Activated T-helper 1 cell treated with anti-CD3 and anti-CD28 coated beads, Interleukin-12 subunit alpha, Interleukin-12 subunit beta, Interleukin-2, Interleukin-4 antibody, amounts not matched to agents 30 ng/mL and 10 ng/mL and 1 ng/mL, durations not matched to agents 14 hours and 24 hours and 36 hours (primary cell): ENCODE data around the gene LRRN4CL. TPM values are rescaled to one million over a fixed set of nuclear protein-coding genes. Genes with fewer than 3 reads are reported as not detected.
A peak's percentile ranks its signal among the peaks of the same experiment; 100 is the strongest.

Source experiments
- DNase-seq: peaks from one replicate; pipeline ENCODE4 v3.0.0; 2021; ENCODE audit warnings: low spot score
- H3K27ac Mint-ChIP-seq: one replicate; pipeline ENCODE4 v1.8.0; 2021; ENCODE audit warnings: mild to moderate bottlenecking, mixed read lengths
- H3K27me3 Mint-ChIP-seq: one replicate; pipeline ENCODE4 v1.8.0; 2022; ENCODE audit warnings: mild to moderate bottlenecking, moderate library complexity, mixed read lengths; ENCODE audit not compliant: insufficient read depth
- H3K36me3 Mint-ChIP-seq: one replicate; pipeline ENCODE4 v1.8.0; 2021; ENCODE audit warnings: low read depth, mixed read lengths
- H3K4me1 Mint-ChIP-seq: one replicate; pipeline ENCODE4 v1.8.0; 2021; ENCODE audit warnings: low read depth, mixed read lengths
- H3K4me3 Mint-ChIP-seq: one replicate; pipeline ENCODE4 v1.8.0; 2021; ENCODE audit warnings: mild to moderate bottlenecking, moderate library complexity, mixed read lengths
- H3K9me3 Mint-ChIP-seq: one replicate; pipeline ENCODE4 v1.8.0; 2021; ENCODE audit warnings: mixed read lengths
- intact Hi-C: fragments of 100-400 bp; cut with micrococcal nuclease; formaldehyde crosslinking; loops from one replicate; pipeline ENCODE4 v1.15.1; 2024
- total RNA-seq: library from RNA; stranded (reverse); gene quantifications from 2 replicates; pipeline ENCODE4 v1.2.3, GENCODE V29; 2022

LRRN4CL gene
- total RNA-seq, 1 donor from 2014 or later, result 0.26 TPM

DNA sequence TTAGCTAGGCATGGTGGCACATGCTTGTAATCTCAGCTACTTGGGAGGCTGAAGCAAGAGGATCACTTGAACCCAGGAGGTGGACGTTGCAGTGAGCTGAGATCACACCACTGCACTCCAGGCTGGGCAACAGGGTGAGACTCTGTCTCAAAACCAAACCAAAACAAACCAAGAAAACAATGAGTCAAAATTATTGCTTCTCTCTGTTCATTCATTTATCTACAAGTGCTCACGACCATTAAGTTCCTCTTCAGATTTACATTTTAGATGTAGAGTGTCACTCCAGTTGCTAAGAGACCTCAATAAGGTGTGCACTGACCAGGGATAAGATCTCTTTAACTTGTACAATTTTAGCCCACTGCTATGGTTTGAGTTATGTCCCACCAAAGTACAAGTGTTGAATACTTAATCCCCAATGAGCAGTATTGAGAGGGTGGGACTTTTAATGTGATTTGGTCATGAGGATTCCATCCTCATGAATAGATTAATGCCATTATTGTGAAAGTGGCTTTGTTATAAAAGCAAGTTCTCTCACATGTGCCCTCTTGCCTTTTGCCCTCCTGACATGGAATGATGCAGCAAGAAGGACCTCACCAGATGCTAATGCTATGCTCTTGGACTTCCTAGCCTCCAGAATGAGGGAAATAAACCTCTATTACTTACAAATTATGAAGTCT lies 30.1 kb upstream of the LRRN4CL start:
- H3K4me1 Mint-ChIP-seq, result peaks cover 84% of the 10 kb centered on the region
- H3K27ac Mint-ChIP-seq, result peak overlapping the region; percentile 49
- H3K27me3 Mint-ChIP-seq, result no peaks in the 10 kb centered on the region
- peaks cover 84% of the 10 kb centered on the region for H3K36me3 Mint-ChIP-seq
- DNase-seq, result no peak
- intact Hi-C loops, result no loop called here
- H3K4me3 Mint-ChIP-seq, result no peak overlapping the region
- H3K9me3 Mint-ChIP-seq, result no peaks in the 10 kb centered on the region

- peak overlapping the region; percentile 44 for H3K27ac Mint-ChIP-seq
- H3K36me3 Mint-ChIP-seq, result peaks cover 80% of the 10 kb centered on the region
- H3K27me3 Mint-ChIP-seq, result no peaks in the 10 kb centered on the region
- intact Hi-C loops, result no loop called here
- H3K9me3 Mint-ChIP-seq, result no peaks in the 10 kb centered on the region
- H3K4me3 Mint-ChIP-seq, result no peak overlapping the region
- peaks cover 83% of the 10 kb centered on the region for H3K4me1 Mint-ChIP-seq
- DNase-seq, result no peak
Measured at GRCh38 chr11:62716816-62717215, 27.5 kb upstream of the LRRN4CL start.

DNA sequence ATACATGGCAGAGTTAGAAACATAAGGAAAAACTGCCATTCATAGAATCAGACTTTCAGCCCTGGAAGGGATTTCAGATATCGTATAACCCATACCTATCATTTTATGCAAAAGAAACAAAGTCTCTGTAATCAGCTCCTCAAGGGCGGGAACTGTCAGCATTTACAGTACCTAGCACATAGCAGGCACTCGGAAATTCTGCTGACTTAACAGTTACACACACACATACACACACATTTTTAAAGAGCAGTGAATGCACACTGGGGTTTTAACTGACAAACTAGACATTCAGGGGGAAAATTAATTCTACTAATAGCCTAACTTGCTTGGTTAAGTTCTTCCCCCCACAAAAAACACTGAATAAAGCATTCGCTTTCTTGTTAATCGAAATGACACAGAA lies 26.9 kb upstream of the LRRN4CL start:
- Mint-ChIP-seq H3K36me3 (peaks cover 74% of the 10 kb centered on the region), H3K9me3 (no peaks in the 10 kb centered on the region), H3K4me1 (peaks cover 77% of the 10 kb centered on the region), H3K27ac (peak overlapping the region; percentile 61), H3K4me3 (no peak overlapping the region), H3K27me3 (no peaks in the 10 kb centered on the region)
- intact Hi-C loops, result no loop called here
- no peak for DNase-seq

DNA sequence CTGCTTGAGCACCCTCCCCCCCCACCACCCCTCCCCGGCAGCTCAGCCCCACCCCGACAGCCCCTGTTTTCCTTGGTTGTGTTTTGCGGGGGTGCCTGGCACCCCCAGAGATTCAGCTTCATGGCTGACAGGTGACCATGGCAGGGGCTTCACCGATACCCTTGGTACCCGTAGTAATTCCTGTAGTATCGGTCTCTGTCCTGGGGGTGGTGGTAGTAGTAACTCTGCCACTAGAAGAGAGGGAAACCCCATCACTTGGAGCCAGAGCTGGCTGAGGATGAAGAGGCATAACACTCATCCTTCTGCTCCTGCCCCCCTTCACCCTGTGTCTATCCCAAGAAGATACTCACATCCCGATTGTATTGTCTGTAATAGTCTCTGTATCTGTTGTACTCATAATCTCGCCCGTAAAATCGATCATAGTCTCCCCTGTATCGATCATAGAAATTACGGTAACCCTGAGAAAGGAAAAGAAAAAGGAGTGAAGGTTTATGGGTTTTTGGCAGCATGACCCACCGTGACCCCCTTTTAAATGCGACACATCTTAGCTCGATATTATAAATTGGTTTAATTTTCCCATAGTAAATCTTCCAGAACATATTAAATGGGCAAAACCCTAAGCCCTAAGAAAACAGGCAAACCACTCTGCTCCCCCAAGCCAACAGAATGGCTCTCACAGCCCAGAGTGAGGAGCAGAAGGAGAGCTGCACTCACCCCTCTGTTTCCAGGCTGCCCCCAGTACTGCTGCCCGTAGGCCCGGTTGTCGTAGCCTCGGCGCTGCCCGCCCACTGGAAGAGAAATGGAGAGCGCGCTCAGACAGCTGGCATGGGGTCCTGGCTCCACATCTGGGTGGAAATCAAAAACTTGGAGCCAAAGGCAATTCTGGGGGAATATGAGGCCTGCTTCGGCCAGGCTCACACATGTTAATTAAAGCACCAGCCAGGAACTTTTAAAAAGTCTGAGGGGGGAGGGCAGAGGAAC lies 26.1 kb upstream of the LRRN4CL start:
- intact Hi-C loops, result no loop called here
- Mint-ChIP-seq H3K9me3 (no peaks in the 10 kb centered on the region), H3K36me3 (peaks cover 73% of the 10 kb centered on the region)

DNA sequence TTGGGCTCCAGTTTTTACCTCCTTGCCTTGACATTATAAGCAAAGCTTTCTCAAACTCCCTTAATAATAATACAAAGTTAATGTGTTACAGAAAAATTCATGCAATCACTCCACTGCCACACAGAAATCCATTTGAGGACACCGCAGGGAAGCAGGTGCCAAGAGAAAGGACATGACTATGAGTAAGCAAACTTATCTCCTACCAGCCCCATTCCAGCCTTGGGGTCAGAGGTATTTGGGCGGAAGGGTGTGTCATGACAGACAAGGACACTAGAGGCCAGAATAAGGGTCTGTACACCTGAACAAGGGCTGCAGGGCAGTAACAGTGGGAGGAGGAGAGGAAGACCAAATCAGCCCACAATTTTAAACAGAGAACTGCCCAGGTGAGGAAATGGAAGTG lies 24.0 kb upstream of the LRRN4CL start:
- H3K27me3 Mint-ChIP-seq, result no peaks in the 10 kb centered on the region
- H3K4me3 Mint-ChIP-seq, result peak overlapping the region; percentile 75
- H3K36me3 Mint-ChIP-seq, result peaks cover 69% of the 10 kb centered on the region
- DNase-seq, result no peak
- intact Hi-C loops, result loop anchor here (1.0 kb wide), 1 partner anchor 11 kb away; no protein-coding TSS in a partner anchor
- no peaks in the 10 kb centered on the region for H3K9me3 Mint-ChIP-seq
- H3K27ac Mint-ChIP-seq, result peak overlapping the region; percentile 95
- peaks cover 87% of the 10 kb centered on the region for H3K4me1 Mint-ChIP-seq

More for the DNA sequence above, 26.1 kb upstream of the LRRN4CL start:
- Mint-ChIP-seq H3K27me3 (no peaks in the 10 kb centered on the region), H3K4me3 (no peak overlapping the region), H3K27ac (peak overlapping the region; percentile 83), H3K4me1 (peaks cover 77% of the 10 kb centered on the region)
- DNase-seq, result no peak

DNA sequence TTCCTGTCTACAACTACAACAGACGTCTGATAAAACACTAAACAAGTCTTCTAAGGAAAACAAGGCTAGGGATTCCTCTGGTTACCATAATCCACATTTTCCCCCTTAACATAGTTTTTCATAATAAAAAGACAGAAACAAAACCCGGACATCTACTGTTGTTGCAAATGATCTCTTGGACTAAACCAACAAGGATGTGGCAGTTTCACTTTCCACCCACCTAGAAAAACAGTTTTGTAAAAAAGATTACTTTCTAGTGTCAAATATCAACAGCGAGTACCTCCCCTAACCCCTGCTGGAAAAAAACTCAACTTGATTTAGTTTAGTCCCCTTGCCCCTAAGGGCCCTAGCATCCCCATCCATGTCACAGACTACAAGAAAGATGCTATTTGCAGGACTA lies 23.5 kb upstream of the LRRN4CL start:
- Mint-ChIP-seq H3K36me3 (peaks cover 64% of the 10 kb centered on the region), H3K27me3 (no peaks in the 10 kb centered on the region), H3K27ac (peak overlapping the region; percentile 95), H3K9me3 (no peaks in the 10 kb centered on the region), H3K4me3 (peak overlapping the region; percentile 75), H3K4me1 (peaks cover 88% of the 10 kb centered on the region)
- no peak for DNase-seq
- intact Hi-C loops, result loop anchor here (1.0 kb wide), 1 partner anchor 11 kb away; no protein-coding TSS in a partner anchor

DNA sequence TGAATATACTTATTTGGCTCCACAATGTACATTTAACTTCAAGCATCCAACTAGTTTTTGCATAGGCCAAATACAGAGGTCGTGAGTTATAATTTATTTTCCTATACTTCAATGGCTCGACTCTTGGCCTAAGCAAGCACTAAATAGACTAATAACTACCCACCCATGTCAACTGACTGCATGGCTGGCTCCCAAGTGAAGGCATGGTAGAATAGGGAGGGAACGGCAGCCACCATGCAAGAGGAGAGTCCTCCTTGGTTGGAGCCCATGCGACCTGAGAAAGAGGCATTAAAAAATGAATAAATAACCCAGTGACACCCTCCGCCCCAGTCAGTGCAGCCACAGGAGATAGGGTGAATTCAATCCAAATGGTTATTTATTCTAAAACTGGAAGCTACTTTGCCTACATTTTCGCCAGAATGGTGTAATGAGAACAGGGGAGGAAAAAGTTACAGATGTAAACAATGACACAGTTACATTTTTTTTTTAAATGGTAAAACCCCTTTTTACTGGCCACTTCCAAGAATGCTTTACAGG lies 23.0 kb upstream of the LRRN4CL start:
- intact Hi-C loops, result no loop called here
- peak overlapping the region; percentile 95 for H3K27ac Mint-ChIP-seq
- no peaks in the 10 kb centered on the region for H3K9me3 Mint-ChIP-seq
- H3K4me1 Mint-ChIP-seq, result peaks cover 86% of the 10 kb centered on the region
- DNase-seq, result no peak
- peaks cover 61% of the 10 kb centered on the region for H3K36me3 Mint-ChIP-seq
- H3K27me3 Mint-ChIP-seq, result no peaks in the 10 kb centered on the region
- H3K4me3 Mint-ChIP-seq, result peak overlapping the region; percentile 75

DNA sequence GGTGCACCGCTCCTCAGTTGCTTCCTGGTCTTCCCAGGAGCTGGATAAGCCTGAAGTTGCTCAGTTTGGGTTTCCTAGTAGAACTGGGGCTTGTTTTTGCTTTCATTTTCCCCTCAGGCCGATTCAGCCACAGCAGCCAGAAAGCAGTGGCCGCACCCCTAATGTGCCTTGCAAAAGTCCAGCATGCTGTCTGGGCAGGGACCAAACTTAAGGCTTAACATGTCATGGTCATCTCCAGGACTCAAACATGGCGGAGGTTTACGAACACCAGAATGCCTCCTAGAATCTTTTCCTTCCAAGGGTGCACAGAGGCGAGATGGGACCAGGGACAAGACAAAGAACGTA lies 20.6 kb upstream of the LRRN4CL start:
- Mint-ChIP-seq H3K4me3 (peak overlapping the region; percentile 90), H3K4me1 (peaks cover 79% of the 10 kb centered on the region), H3K9me3 (no peaks in the 10 kb centered on the region), H3K36me3 (peaks cover 39% of the 10 kb centered on the region), H3K27ac (peak overlapping the region; percentile 93), H3K27me3 (no peaks in the 10 kb centered on the region)
- intact Hi-C loops, result no loop called here
- peak; percentile 21 for DNase-seq

GRCh38 chr11:62709247-62710000 lies 20.1 kb upstream of the LRRN4CL start:
- Mint-ChIP-seq H3K27ac (peak overlapping the region; percentile 93), H3K36me3 (peaks cover 35% of the 10 kb centered on the region), H3K9me3 (no peaks in the 10 kb centered on the region), H3K27me3 (no peaks in the 10 kb centered on the region), H3K4me3 (peak overlapping the region; percentile 90), H3K4me1 (peaks cover 74% of the 10 kb centered on the region)
- intact Hi-C loops, result loop anchor here (1.0 to 5.0 kb wide), 14 partner anchors 18 to 587 kb away; partner anchors contain the start of genes C11orf98, CSKMT, GANAB and HNRNPUL2
- DNase-seq, result peak; percentile 94

GRCh38 chr11:62708793-62709192 lies 19.5 kb upstream of the LRRN4CL start:
- no peaks in the 10 kb centered on the region for H3K9me3 Mint-ChIP-seq
- H3K27ac Mint-ChIP-seq, result peak overlapping the region; percentile 93
- peaks cover 68% of the 10 kb centered on the region for H3K4me1 Mint-ChIP-seq
- H3K4me3 Mint-ChIP-seq, result peak overlapping the region; percentile 90
- H3K36me3 Mint-ChIP-seq, result peaks cover 30% of the 10 kb centered on the region
- DNase-seq, result peak; percentile 35
- H3K27me3 Mint-ChIP-seq, result no peaks in the 10 kb centered on the region
- intact Hi-C loops, result loop anchor here (1.0 to 5.0 kb wide), 14 partner anchors 19 to 586 kb away; partner anchors contain the start of genes C11orf98, CSKMT, GANAB and HNRNPUL2

GRCh38 chr11:62708392-62708791 lies 19.1 kb upstream of the LRRN4CL start:
- Mint-ChIP-seq H3K27me3 (no peaks in the 10 kb centered on the region), H3K4me1 (peaks cover 64% of the 10 kb centered on the region), H3K9me3 (no peaks in the 10 kb centered on the region), H3K36me3 (peaks cover 26% of the 10 kb centered on the region), H3K27ac (peak overlapping the region; percentile 93), H3K4me3 (peak overlapping the region; percentile 90)
- intact Hi-C loops, result loop anchor here (2.0 to 5.0 kb wide), 2 partner anchors 44 to 586 kb away; partner anchors contain the start of genes C11orf98, CSKMT and INCENP
- no peak for DNase-seq

DNA sequence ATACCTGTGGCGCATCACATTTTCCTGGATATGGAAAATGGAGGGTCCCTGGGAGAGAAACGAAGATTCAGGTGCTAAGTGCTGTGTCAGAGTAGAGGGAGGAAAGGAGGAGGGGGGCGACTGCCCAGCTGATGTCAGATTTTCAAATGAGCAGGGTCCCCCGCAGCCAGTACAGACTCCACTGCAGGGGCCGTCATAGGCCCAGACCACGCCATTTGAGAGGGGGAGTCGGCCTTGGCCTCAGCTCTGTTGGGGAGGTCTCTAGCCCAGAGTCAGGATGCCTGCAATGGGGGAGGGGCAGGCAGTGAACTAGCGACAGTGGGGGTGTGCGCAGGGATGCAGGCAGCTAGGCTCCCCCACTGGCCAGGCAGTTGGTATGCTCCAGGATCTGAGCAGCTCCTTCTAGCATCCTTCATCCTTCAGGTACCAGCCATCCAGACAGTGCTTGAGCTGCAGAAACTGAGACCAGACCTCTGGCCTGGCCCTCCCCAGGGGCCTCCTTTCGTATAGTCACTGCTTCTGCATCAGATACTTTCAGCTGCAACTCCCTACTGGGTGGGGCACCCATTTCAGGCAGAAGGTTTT lies 18.0 kb upstream of the LRRN4CL start, which contains the start of the genes BSCL2 and GNG3:
TSS of gene BSCL2 (minus strand) at position 148 of the 585 bp plus-strand sequence. CDS start 229 bp downstream, outside the sequence.
TSS of gene GNG3 (plus strand) at position 400 of the 585 bp plus-strand sequence. CDS start 620 bp downstream, outside the sequence.
- no peak for DNase-seq
- peak within 1 kb of the TSS; percentile 93 for H3K27ac Mint-ChIP-seq
- peaks cover 21% of the 10 kb centered on the region for H3K36me3 Mint-ChIP-seq
- H3K27me3 Mint-ChIP-seq, result no peaks in the 10 kb centered on the region
- H3K9me3 Mint-ChIP-seq, result no peaks in the 10 kb centered on the region
- H3K4me3 Mint-ChIP-seq, result peak within 1 kb of the TSS; percentile 90
- intact Hi-C loops, result loop anchor here (5.0 kb wide), 1 partner anchor 585 kb away; the partner anchor contains the start of gene INCENP
- peaks cover 54% of the 10 kb centered on the region for H3K4me1 Mint-ChIP-seq
